ENCODE results near the gene KCNQ5.

KCNQ5 gene

GRCh38 chr6:72702421-72702820, 80.6 kb downstream of the KCNQ5 start:
- Histone ChIP-seq H3K9me3 (ENCODE audit: low read length) (no peaks in the 10 kb centered on the region), H3K9me2 (ENCODE audit: low read depth, low read length) (no peaks in the 10 kb centered on the region), H3K9ac (ENCODE audit: low read length) (no peak overlapping the region), H3K4me2 (ENCODE audit: low read length) (no peak overlapping the region), H3K27ac (ENCODE audit: low read depth, low read length, poor library complexity, severe bottlenecking) (no peak overlapping the region), H4K20me1 (ENCODE audit: insufficient read depth, low read length) (no peaks in the 10 kb centered on the region), H3K36me3 (ENCODE audit: insufficient read depth, low read length) (no peaks in the 10 kb centered on the region), H3K4me3 (ENCODE audit: low read depth, low read length, poor library complexity, severe bottlenecking) (no peak overlapping the region), H3F3A (ENCODE audit: insufficient read depth, low read length) (no peaks in the 10 kb centered on the region), H3K27me3 (ENCODE audit: insufficient read depth, low read length) (no peaks in the 10 kb centered on the region), H3K79me2 (ENCODE audit: insufficient read depth, low read length) (peaks cover 28% of the 10 kb centered on the region), H3K4me1 (ENCODE audit: insufficient read depth, low read length, severe bottlenecking) (no peaks in the 10 kb centered on the region), H2AFZ (ENCODE audit: low read length) (no peak overlapping the region)
- TF ChIP-seq CTCF (IDR thresholded peaks at IDR 0.05; ENCODE audit: low read length) (no peak), EZH2 (IDR thresholded peaks at IDR 0.05; ENCODE audit: borderline replicate concordance, low read length) (no peak)

GRCh38 chr6:72703093-72703492, 81.2 kb downstream of the KCNQ5 start:
- no peaks in the 10 kb centered on the region for H3K9me2 ChIP-seq (ENCODE audit: low read depth, low read length)
- no peaks in the 10 kb centered on the region for H3F3A ChIP-seq (ENCODE audit: insufficient read depth, low read length)
- TF ChIP-seq EZH2 (IDR thresholded peaks at IDR 0.05; ENCODE audit: borderline replicate concordance, low read length) (no peak), CTCF (IDR thresholded peaks at IDR 0.05; ENCODE audit: low read length) (no peak)
- H3K4me1 ChIP-seq (ENCODE audit: insufficient read depth, low read length, severe bottlenecking), result no peaks in the 10 kb centered on the region
- no peak overlapping the region for H3K4me3 ChIP-seq (ENCODE audit: low read depth, low read length, poor library complexity, severe bottlenecking)
- H3K4me2 ChIP-seq (ENCODE audit: low read length), result no peak overlapping the region
- H4K20me1 ChIP-seq (ENCODE audit: insufficient read depth, low read length), result no peaks in the 10 kb centered on the region
- H3K79me2 ChIP-seq (ENCODE audit: insufficient read depth, low read length), result peaks cover 29% of the 10 kb centered on the region
- no peak overlapping the region for H3K27ac ChIP-seq (ENCODE audit: low read depth, low read length, poor library complexity, severe bottlenecking)
- peaks cover 2% of the 10 kb centered on the region; the same call in 1 of the 2 replicates for H3K9me3 ChIP-seq (ENCODE audit: low read length)
- H3K27me3 ChIP-seq (ENCODE audit: insufficient read depth, low read length), result no peaks in the 10 kb centered on the region
- no peak overlapping the region for H3K9ac ChIP-seq (ENCODE audit: low read length)
- H2AFZ ChIP-seq (ENCODE audit: low read length), result no peak overlapping the region
- no peaks in the 10 kb centered on the region for H3K36me3 ChIP-seq (ENCODE audit: insufficient read depth, low read length)

- Histone ChIP-seq H3K27me3 (ENCODE audit: insufficient read depth, low read length) (no peaks in the 10 kb centered on the region), H3K9ac (ENCODE audit: low read length) (no peak overlapping the region), H3K4me3 (ENCODE audit: low read depth, low read length, poor library complexity, severe bottlenecking) (no peak overlapping the region), H4K20me1 (ENCODE audit: insufficient read depth, low read length) (no peaks in the 10 kb centered on the region), H3F3A (ENCODE audit: insufficient read depth, low read length) (no peaks in the 10 kb centered on the region), H3K79me2 (ENCODE audit: insufficient read depth, low read length) (peaks cover 29% of the 10 kb centered on the region), H3K27ac (ENCODE audit: low read depth, low read length, poor library complexity, severe bottlenecking) (no peak overlapping the region), H2AFZ (ENCODE audit: low read length) (no peak overlapping the region), H3K4me1 (ENCODE audit: insufficient read depth, low read length, severe bottlenecking) (no peaks in the 10 kb centered on the region), H3K9me3 (ENCODE audit: low read length) (peaks cover 2% of the 10 kb centered on the region; the same call in 1 of the 2 replicates), H3K9me2 (ENCODE audit: low read depth, low read length) (no peaks in the 10 kb centered on the region), H3K36me3 (ENCODE audit: insufficient read depth, low read length) (peaks cover under 1% of the 10 kb centered on the region; the same call in 1 of the 2 replicates), H3K4me2 (ENCODE audit: low read length) (no peak overlapping the region)
- no peak; the same call in 1 of the 2 replicates for TF ChIP-seq CTCF (IDR thresholded peaks at IDR 0.05; ENCODE audit: low read length)
- no peak for TF ChIP-seq EZH2 (IDR thresholded peaks at IDR 0.05; ENCODE audit: borderline replicate concordance, low read length)
Measured at GRCh38 chr6:72704979-72705378, 83.1 kb downstream of the KCNQ5 start.
